ENCODE measurements around the gene ARHGEF3. TPM values are rescaled to one million over a fixed set of nuclear protein-coding genes. Genes with fewer than 3 reads are reported as not detected.

ARHGEF3 gene
- total and polyA plus RNA-seq, 7 donors = 5.3 to 34.2 (median 20.3) TPM

DNA sequence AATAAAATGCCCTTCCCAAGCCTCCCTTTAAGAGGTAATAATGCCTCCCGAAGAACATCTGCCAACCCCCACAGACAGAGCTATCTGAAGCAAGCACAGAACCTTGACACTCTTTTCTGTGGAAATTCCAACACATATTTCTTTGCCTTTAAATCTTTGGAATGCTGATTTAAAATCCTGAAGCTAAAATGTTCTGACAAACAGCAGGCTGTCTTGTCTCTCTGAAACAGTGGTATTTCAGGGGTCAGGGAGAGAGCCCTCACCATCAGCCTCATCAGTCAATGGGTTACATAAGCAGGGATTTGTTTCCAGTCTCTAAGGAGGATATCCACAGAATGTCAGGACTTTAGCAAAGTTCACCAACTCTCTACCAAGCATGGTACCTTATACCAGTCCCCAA, 27.8 kb upstream of the ARHGEF3 start:
- Histone ChIP-seq H3K27me3 (no peaks in the 10 kb centered on the region), H3K36me3 (no peaks in the 10 kb centered on the region), H3K4me3 (no peak overlapping the region), H3K9me3 (no peaks in the 10 kb centered on the region), H3K27ac (no peak overlapping the region), H3K4me1 (peaks cover 0 to 15% (median 3%) of the 10 kb centered on the region in 4 donors)
- TF ChIP-seq POLR2AphosphoS5 (IDR thresholded peaks at IDR 0.05) (no peak), EP300 (IDR thresholded peaks at IDR 0.05) (no peak), POLR2A (IDR thresholded peaks at IDR 0.05) (no peak)
- TF ChIP-seq, protein P1, sequence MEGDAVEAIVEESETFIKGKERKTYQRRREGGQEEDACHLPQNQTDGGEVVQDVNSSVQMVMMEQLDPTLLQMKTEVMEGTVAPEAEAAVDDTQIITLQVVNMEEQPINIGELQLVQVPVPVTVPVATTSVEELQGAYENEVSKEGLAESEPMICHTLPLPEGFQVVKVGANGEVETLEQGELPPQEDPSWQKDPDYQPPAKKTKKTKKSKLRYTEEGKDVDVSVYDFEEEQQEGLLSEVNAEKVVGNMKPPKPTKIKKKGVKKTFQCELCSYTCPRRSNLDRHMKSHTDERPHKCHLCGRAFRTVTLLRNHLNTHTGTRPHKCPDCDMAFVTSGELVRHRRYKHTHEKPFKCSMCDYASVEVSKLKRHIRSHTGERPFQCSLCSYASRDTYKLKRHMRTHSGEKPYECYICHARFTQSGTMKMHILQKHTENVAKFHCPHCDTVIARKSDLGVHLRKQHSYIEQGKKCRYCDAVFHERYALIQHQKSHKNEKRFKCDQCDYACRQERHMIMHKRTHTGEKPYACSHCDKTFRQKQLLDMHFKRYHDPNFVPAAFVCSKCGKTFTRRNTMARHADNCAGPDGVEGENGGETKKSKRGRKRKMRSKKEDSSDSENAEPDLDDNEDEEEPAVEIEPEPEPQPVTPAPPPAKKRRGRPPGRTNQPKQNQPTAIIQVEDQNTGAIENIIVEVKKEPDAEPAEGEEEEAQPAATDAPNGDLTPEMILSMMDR (IDR thresholded peaks at IDR 0.05) = no peak
- 31 to 84% methylated on average over 1 of the region's 1 CpG for WGBS, 2 donors
- no peak for DNase-seq
- intact Hi-C loops (cut with DNase I) = no loop called here

DNA sequence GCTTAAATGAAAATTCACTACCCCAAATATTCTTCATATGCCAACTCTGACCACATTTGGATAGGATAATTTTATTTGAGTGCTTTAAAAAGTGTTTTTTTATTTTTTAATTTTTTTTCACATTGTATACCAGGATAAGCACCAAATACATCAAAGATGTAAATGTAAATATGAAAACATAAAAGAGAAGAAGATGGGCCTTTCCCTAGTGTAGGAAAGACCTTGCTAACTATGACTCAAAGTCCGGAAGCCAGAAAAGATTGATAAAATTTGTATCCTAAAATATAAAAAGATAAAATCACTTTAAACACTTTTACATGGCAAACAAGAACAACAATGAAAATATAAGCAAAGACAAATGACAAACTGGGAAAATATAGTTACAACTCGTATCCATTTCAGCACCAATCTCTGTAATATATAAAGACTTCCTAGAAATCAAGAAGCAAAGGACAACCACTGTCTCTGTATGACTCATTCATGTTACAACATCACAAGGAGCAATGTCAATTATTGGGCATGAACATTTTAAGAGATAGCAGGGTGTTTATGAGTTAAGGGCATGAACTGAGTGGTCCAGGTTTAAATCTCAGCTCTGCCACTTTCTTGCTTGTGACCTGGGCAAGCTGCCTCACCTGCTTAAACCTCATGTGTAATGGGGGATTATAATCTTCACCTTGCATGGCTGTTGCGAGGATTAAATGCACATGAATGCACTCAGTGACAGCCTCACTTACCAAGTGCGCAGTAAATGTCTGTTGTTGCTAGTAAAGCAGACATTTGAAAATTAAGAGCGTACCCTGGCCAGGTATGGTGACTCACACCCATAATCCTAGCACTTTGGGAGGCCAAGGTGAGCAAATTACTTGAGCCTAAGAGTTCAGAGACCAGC, 25.3 kb upstream of the ARHGEF3 start:
- WGBS, 2 donors = 93% methylated on average over 5 of the region's 5 CpGs
- H3K27ac ChIP-seq = no peak overlapping the region
- no peaks in the 10 kb centered on the region for H3K27me3 ChIP-seq
- H3K9me3 ChIP-seq = no peaks in the 10 kb centered on the region
- intact Hi-C loops (cut with DNase I) = no loop called here
- no peak overlapping the region for H3K4me3 ChIP-seq
- H3K36me3 ChIP-seq = no peaks in the 10 kb centered on the region
- peaks cover 0 to 29% (median 7%) of the 10 kb centered on the region in 4 donors for H3K4me1 ChIP-seq
- TF ChIP-seq POLR2AphosphoS5 (IDR thresholded peaks at IDR 0.05) = no peak
- no peak for TF ChIP-seq POLR2A (IDR thresholded peaks at IDR 0.05)
- TF ChIP-seq, protein P1 (IDR thresholded peaks at IDR 0.05) = no peak
- no peak for TF ChIP-seq EP300 (IDR thresholded peaks at IDR 0.05)
- DNase-seq = no peak

DNA sequence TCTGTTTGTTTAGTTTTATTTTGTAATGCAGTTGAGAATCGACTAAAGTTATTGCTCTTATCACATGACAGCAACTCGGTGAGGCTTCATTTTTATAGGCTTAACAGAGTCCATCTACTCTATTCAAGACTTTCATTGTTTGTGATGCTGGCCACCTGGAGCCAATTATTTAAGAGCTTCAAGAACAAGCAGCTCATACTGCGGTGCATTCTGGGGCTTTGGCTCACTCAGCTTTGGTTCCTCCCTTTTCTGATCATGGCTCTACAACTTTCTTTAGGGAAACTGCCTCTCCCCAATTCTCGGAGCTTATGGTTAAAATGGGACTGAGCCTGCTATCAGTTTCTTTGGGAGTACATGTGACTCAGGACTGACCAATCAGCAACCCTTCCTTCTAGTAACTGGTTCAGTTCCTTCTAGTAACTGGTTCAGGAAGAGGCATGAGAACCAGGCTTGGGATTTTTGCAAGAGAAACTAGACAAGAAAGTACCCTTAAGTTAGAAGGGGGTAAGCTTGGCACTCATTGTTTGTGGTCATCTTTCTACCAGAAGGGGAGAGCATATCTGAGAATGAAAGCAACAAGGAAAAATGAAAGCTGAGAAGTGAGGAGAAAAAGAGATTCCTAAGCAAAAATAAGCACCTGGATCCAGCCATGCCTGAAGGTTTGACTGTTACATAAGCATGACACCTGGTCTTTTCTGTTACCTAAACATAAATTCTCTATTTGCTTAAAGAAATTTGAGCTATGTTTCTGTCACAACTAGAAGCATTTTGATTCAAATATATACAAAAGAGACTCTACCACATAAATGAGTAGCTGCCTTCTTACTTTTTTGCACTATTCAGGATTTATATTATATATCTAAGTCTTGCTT, 24.1 kb upstream of the ARHGEF3 start:
- TF ChIP-seq EP300 (IDR thresholded peaks at IDR 0.05) (no peak), POLR2AphosphoS5 (IDR thresholded peaks at IDR 0.05) (no peak), POLR2A (IDR thresholded peaks at IDR 0.05) (no peak)
- Histone ChIP-seq H3K9me3 (no peaks in the 10 kb centered on the region), H3K27ac (no peak overlapping the region), H3K36me3 (no peaks in the 10 kb centered on the region), H3K4me1 (peaks cover 0 to 29% (median 7%) of the 10 kb centered on the region in 4 donors), H3K27me3 (no peaks in the 10 kb centered on the region), H3K4me3 (no peak overlapping the region)
- DNase-seq = no peak
- 31 to 44% methylated on average over 4 of the region's 4 CpGs for WGBS, 2 donors
- intact Hi-C loops (cut with DNase I) = no loop called here

DNA sequence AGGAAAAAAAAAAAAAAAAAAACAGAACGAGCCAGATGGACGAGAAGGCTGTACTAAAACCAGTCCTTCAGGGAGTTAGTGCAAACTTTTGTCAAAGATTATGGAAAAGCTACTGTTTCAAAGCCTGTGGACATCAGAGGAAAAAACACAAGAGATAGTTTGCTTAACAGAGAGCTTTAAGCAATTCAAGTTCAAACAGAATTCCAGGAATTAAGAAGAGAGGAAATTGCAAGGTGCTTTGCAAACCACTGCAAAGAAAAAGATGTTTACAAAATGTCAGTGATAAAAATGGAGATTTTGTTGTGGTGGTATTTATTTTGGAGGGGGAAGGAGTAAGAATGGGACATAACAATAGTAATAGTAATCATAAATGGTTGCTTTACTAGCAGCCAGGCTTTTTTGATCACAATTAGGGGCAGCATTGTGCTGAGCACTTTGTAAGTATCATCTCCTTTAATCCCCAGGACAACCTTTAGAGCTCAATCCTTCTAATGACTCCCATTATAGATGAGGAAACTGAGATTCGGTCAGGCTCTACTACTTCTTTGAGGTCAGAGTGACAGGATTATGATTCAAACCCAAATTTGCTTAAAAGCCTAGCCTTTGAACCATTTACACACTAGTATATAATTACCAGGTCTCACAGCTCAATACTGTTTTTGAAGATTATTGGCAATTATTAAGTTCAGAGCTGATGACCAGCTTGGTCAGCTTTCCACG, 22.4 kb upstream of the ARHGEF3 start:
- H3K27me3 ChIP-seq = no peaks in the 10 kb centered on the region
- no peak overlapping the region for H3K27ac ChIP-seq
- no peak overlapping the region for H3K4me3 ChIP-seq
- H3K36me3 ChIP-seq = no peaks in the 10 kb centered on the region
- no peak for TF ChIP-seq EP300 (IDR thresholded peaks at IDR 0.05)
- TF ChIP-seq, protein P1 (IDR thresholded peaks at IDR 0.05) = no peak
- H3K9me3 ChIP-seq = no peaks in the 10 kb centered on the region
- intact Hi-C loops (cut with DNase I) = no loop called here
- no peak for DNase-seq
- H3K4me1 ChIP-seq = peaks cover 0 to 32% (median 7%) of the 10 kb centered on the region in 4 donors
- 55 to 61% methylated on average over 4 of the region's 4 CpGs for WGBS, 2 donors

All from sigmoid colon (tissue), 7 donors.